Measurements from ENCODE around the gene MEAF6.

- TF ChIP-seq CTCF (IDR thresholded peaks at IDR 0.05), result no peak
- no peak for TF ChIP-seq POLR2A (IDR thresholded peaks at IDR 0.05)
These were observed 43.8 kb upstream of the MEAF6 start for GRCh38 chr1:37558411-37558810.
